T-helper 2 cell (primary cell): ENCODE results near the gene NMB.

ENCODE experiments used
- DNase-seq, 5 experiments: peaks; one replicate each; pipeline versions ENCODE4 v3.0.0 to v3.0.0-alpha.2; 2012 to 2022

The NMB gene

DNA sequence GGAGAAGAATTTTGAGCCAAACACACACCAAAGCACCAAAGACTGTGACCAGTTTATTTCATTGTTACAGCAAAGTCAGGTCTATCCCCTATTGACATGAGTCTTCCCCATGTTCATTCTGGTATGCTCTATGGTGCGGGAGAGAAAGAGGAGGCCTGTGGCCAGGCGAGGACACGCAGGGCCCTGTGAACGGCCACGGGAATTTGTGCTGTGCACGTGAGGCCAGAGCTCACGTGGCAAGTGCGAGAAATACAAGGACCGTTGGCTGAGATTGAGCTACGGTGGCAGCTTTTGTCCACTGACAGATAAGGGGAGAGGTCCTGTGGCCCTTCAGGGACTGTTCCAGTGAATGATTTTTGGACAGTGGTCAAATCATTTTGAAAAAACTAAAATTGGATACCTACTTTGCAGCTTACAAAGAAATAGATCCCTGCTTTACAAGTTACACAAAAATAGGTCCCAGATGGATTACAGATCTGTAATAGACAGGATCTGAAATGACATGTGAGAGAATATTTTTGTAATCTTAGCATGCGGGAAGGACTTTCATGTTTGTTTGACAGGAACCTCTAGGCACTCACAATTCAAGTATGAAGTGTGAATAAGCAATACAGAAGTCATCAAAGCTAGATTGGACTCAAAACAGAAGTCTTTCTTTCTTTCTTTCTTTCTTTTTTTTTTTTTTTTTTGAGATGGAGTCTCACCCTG lies 48.0 kb downstream of the NMB start:
- DNase-seq = no peak

DNA sequence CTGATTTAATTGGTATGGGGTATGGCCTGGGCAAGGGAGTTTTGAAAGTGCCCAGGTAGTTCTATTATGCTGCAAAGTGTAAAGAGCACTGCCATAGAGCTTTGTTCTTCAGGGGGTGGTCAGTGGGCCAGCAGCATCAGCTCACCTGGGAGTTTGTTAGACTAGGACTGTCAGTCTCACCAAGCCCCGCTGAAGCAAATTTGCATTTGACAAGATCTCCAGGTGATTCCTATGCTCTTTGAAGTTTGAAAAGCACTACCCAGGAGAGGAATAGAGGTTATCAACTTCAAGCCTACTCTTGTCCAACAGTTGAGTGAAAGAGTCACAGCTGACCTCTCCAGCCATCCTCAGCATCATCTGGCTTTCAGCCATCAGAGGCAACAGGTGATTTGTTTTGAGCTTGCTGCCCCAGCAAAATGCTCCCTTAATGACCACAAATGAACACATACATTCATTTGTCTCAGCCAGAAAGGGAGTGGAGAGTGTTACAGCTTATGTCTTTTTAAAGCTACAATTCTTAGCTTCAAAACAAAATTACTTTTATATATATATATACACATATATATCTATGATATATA lies 49.2 kb downstream of the NMB start:
- DNase-seq = no peak

DNA sequence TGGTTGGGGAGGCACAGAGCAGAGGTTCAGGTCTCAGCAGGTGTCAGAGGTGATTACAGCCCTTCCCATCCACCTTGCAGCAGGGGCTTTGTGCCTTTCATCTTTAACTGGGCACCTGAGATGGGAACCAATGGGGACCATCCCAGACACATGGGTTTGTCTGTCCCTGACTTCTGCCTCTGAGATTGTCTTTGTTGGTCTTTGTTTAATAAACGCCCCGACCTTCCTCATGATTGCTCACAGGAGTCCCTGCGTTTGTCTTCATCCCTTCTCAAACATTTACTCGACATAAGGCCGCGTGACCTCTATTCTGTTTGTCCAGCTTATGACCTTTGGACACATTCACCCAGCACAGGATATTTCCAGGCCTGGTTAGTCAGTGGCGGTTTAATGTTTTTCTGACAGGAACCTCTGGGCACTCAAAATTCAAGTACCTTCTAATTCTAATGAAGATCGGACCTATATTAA lies 51.3 kb downstream of the NMB start:
- no peak for DNase-seq

DNA sequence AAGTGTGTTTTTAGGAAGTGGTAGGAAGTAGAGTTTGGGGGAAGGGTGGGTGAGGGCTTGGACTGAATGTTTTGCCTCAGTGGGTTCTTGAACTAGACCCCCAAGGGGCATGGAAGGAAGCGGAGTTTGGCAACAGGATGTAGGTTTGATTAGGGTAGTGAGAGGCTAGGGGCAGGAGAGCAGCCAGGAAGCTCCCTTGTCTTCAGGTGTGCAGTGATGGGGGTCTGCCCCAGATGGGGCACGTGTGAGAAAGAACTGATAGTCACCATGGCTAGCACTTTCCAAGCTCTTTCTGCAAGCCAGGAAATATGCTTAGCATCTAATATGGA lies 52.5 kb downstream of the NMB start:
- DNase-seq = no peak
